ENCODE measurements around the gene LLCFC1. TPM values are rescaled to one million over a fixed set of nuclear protein-coding genes. Genes with fewer than 3 reads are reported as not detected.

LLCFC1 gene
- total and polyA plus RNA-seq, 2 experiments from 2014 or later, result not detected

- DNase-seq (ENCODE audit: low read depth in 1 of 2, low spot score in 1 of 2), result no peak
- no peak for TF ChIP-seq CTCF (IDR thresholded peaks at IDR 0.05; ENCODE audit: low read depth, low read length)
- H3K9me3 ChIP-seq (ENCODE audit: low read depth), result no peaks in the 10 kb centered on the region
- no peaks in the 10 kb centered on the region for H3K27me3 ChIP-seq
- peaks cover 18% of the 10 kb centered on the region for H3K4me1 ChIP-seq (ENCODE audit: low read depth)
- no peak overlapping the region for H3K4me3 ChIP-seq
- no peak overlapping the region for H3K27ac ChIP-seq
- peaks cover 4% of the 10 kb centered on the region for H3K36me3 ChIP-seq
These were observed 15.5 kb downstream of the LLCFC1 start for GRCh38 chr7:142954680-142955268.

- DNase-seq (ENCODE audit: low read depth in 1 of 2, low spot score in 1 of 2), result peak; percentile 62 to 64
- H3K27me3 ChIP-seq, result no peaks in the 10 kb centered on the region
- no peak overlapping the region for H3K4me3 ChIP-seq
- H3K27ac ChIP-seq, result peak overlapping the region; percentile 94
- TF ChIP-seq CTCF (IDR thresholded peaks at IDR 0.05; ENCODE audit: low read depth, low read length), result no peak
- H3K36me3 ChIP-seq, result peaks cover 4% of the 10 kb centered on the region
- H3K4me1 ChIP-seq (ENCODE audit: low read depth), result peaks cover 26% of the 10 kb centered on the region
- H3K9me3 ChIP-seq (ENCODE audit: low read depth), result no peaks in the 10 kb centered on the region
These were observed 17.8 kb downstream of the LLCFC1 start for GRCh38 chr7:142956951-142957623.

GRCh38 chr7:142957723-142958122, 18.4 kb downstream of the LLCFC1 start:
- Histone ChIP-seq H3K9me3 (ENCODE audit: low read depth) (no peaks in the 10 kb centered on the region), H3K4me1 (ENCODE audit: low read depth) (peaks cover 32% of the 10 kb centered on the region), H3K4me3 (no peak overlapping the region), H3K36me3 (peaks cover 2% of the 10 kb centered on the region), H3K27me3 (no peaks in the 10 kb centered on the region), H3K27ac (peak overlapping the region; percentile 94)
- no peak for DNase-seq (ENCODE audit: low read depth in 1 of 2, low spot score in 1 of 2)
- no peak for TF ChIP-seq CTCF (IDR thresholded peaks at IDR 0.05; ENCODE audit: low read depth, low read length)

- H3K27me3 ChIP-seq, result no peaks in the 10 kb centered on the region
- H3K4me1 ChIP-seq (ENCODE audit: low read depth), result peaks cover 41% of the 10 kb centered on the region
- DNase-seq (ENCODE audit: low read depth in 1 of 2, low spot score in 1 of 2), result no peak
- no peak overlapping the region for H3K4me3 ChIP-seq
- no peak for TF ChIP-seq CTCF (IDR thresholded peaks at IDR 0.05; ENCODE audit: low read depth, low read length)
- H3K36me3 ChIP-seq, result no peaks in the 10 kb centered on the region
- H3K9me3 ChIP-seq (ENCODE audit: low read depth), result no peaks in the 10 kb centered on the region
- H3K27ac ChIP-seq, result no peak overlapping the region
These were observed 19.9 kb downstream of the LLCFC1 start for GRCh38 chr7:142959202-142959601.

GRCh38 chr7:142960955-142961512, 21.8 kb downstream of the LLCFC1 start:
- peak; percentile 7 for TF ChIP-seq CTCF (IDR thresholded peaks at IDR 0.05; ENCODE audit: low read depth, low read length)
- no peaks in the 10 kb centered on the region for H3K27me3 ChIP-seq
- no peaks in the 10 kb centered on the region for H3K36me3 ChIP-seq
- no peak for DNase-seq (ENCODE audit: low read depth in 1 of 2, low spot score in 1 of 2)
- no peak overlapping the region for H3K4me3 ChIP-seq
- H3K9me3 ChIP-seq (ENCODE audit: low read depth), result no peaks in the 10 kb centered on the region
- H3K4me1 ChIP-seq (ENCODE audit: low read depth), result peaks cover 41% of the 10 kb centered on the region
- no peak overlapping the region for H3K27ac ChIP-seq
